Activated naive CD8-positive, alpha-beta T cell treated with anti-CD3 and anti-CD28 coated beads, Interleukin-2, amount 50 U/mL, for 24 hours (primary cell): ENCODE results near the gene FSD1L.

Experiments
- ATAC-seq: fragments of 150-1000 bp; cut with Tn5 transposase; one replicate; pipeline ENCODE4 v1.10.0; 2021
- DNase-seq: peaks from one replicate; pipeline ENCODE4 v3.0.0; 2021
- H3K27ac Mint-ChIP-seq: one replicate; pipeline ENCODE4 v1.8.0; 2021; ENCODE audit warnings: mild to moderate bottlenecking, mixed read lengths
- H3K27me3 Mint-ChIP-seq: one replicate; pipeline ENCODE4 v1.8.0; 2021; ENCODE audit warnings: mixed read lengths
- H3K36me3 Mint-ChIP-seq: one replicate; pipeline ENCODE4 v1.8.0; 2021; ENCODE audit warnings: low read depth, mixed read lengths
- H3K4me1 Mint-ChIP-seq: one replicate; pipeline ENCODE4 v1.8.0; 2021; ENCODE audit warnings: mixed read lengths
- H3K4me3 Mint-ChIP-seq: one replicate; pipeline ENCODE4 v1.8.0; 2021; ENCODE audit warnings: mild to moderate bottlenecking, moderate library complexity, mixed read lengths
- H3K9me3 Mint-ChIP-seq: one replicate; pipeline ENCODE4 v1.8.0; 2021; ENCODE audit warnings: mixed read lengths

FSD1L gene

GRCh38 chr9:105447386-105447813 is 434 bp upstream of the FSD1L start:
- Mint-ChIP-seq H3K4me3 (peak overlapping the region; percentile 82), H3K36me3 (no peaks in the 10 kb centered on the region), H3K4me1 (peaks cover 14% of the 10 kb centered on the region), H3K27ac (peak overlapping the region; percentile 31), H3K27me3 (peaks cover 7% of the 10 kb centered on the region), H3K9me3 (no peaks in the 10 kb centered on the region)
- ATAC-seq, result no peak
- no peak for DNase-seq

- Mint-ChIP-seq H3K27ac (no peak overlapping the region), H3K27me3 (peaks cover 7% of the 10 kb centered on the region), H3K36me3 (no peaks in the 10 kb centered on the region), H3K4me3 (peak overlapping the region; percentile 82), H3K9me3 (no peaks in the 10 kb centered on the region), H3K4me1 (peaks cover 14% of the 10 kb centered on the region)
- ATAC-seq (no peak), DNase-seq (no peak)
Measured at GRCh38 chr9:105449081-105449480, 1.2 kb downstream of the FSD1L start.

DNA sequence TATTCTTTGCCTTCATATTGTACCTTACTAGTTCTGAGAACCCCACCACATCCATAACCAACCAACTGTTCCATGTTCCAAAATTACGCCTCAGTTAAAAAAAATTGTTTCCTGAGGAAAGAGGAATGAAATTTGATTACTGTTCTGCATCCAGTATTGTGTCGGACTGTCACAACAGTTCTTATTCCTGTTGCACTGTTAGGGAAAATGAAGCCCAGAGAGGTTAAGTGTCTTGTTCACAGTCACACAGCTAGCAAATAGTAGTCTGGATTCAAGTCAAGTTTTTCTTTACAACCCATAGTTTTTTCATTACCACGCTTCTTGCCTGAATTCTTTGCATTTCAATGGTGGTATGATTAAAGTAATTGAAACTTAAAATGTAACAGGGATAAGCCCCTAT is 4.4 kb downstream of the FSD1L start:
- H3K4me1 Mint-ChIP-seq, result peaks cover 14% of the 10 kb centered on the region
- no peaks in the 10 kb centered on the region for H3K9me3 Mint-ChIP-seq
- ATAC-seq (no peak), DNase-seq (no peak)
- H3K27me3 Mint-ChIP-seq, result peaks cover 7% of the 10 kb centered on the region
- no peak overlapping the region for H3K27ac Mint-ChIP-seq
- no peak overlapping the region for H3K4me3 Mint-ChIP-seq
- no peaks in the 10 kb centered on the region for H3K36me3 Mint-ChIP-seq

DNA sequence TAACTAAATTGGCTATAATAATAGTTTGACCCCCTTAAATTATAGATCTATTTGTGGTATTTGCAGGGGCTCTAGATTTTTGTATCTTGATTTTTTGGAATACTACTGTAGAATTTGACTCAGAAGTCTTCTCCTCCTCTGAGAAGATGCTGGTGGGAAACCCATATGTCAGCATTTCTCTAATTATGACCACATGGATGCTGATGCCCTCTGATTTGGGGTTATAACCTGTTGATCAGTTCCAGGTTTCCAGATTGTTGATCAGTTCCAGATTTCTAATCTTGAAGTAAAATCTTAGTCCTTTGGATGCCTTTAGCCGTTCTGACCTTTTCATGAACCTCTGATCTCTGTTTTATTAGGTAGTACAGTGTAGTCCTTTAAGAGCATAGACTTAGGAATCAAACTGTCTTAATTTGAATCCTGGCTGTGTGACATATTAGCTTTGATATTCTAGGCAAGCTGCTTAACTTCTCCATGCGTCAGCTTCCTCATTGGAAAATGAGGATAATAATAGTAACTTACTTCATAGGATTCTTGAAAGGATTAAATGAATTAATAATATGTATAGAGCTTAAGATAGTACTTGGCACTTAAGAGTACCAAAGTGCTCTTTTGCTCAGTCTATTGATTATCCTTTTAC is 8.1 kb downstream of the FSD1L start:
- no peaks in the 10 kb centered on the region for H3K27me3 Mint-ChIP-seq
- no peak overlapping the region for H3K27ac Mint-ChIP-seq
- H3K4me3 Mint-ChIP-seq, result no peak overlapping the region
- no peak for DNase-seq
- H3K9me3 Mint-ChIP-seq, result no peaks in the 10 kb centered on the region
- no peaks in the 10 kb centered on the region for H3K4me1 Mint-ChIP-seq
- peaks cover 4% of the 10 kb centered on the region for H3K36me3 Mint-ChIP-seq
- no peak for ATAC-seq

DNA sequence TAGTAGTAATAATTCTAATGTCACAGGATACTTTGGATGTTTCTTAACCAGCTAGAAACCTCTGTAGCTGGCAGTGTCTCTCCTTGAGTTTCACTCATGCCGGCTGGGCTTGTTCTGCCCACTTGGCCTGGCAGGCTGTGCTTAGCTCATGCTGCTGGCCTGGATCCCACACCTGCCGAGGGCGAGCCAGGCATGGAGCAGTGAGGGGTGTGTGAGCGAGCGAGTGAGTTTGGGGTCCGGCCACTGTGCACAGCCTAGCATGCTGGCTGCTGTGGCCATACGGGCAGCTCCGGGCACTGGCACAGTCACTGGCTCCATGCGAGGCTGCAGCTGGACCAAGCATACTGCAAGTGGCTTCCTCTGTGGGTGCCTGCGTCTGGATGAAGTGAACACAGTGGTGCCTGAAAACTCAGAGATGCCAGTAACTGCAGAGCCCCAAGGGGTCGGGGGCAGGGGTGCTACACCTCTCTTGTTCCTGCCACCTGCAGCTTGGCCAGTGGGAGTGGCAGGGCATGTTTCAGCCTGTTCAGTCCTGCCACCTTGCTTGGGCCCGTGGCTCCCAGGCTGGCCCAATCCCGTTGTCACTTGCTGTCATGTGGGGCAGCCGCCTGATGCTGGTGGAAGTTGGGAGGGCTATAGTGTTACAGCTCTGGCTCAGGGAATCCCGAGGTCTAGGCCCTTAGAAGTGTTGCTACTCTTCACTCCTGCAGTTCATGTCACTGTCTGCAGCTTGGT is 9.9 kb downstream of the FSD1L start:
- no peak overlapping the region for H3K4me3 Mint-ChIP-seq
- ATAC-seq (no peak), DNase-seq (no peak)
- no peaks in the 10 kb centered on the region for H3K27me3 Mint-ChIP-seq
- no peaks in the 10 kb centered on the region for H3K9me3 Mint-ChIP-seq
- H3K27ac Mint-ChIP-seq, result no peak overlapping the region
- H3K4me1 Mint-ChIP-seq, result no peaks in the 10 kb centered on the region
- peaks cover 4% of the 10 kb centered on the region for H3K36me3 Mint-ChIP-seq

- Mint-ChIP-seq H3K4me3 (no peak overlapping the region), H3K27ac (no peak overlapping the region), H3K4me1 (no peaks in the 10 kb centered on the region), H3K9me3 (no peaks in the 10 kb centered on the region), H3K27me3 (no peaks in the 10 kb centered on the region), H3K36me3 (peaks cover 4% of the 10 kb centered on the region)
- ATAC-seq, result no peak
- no peak for DNase-seq
Measured at GRCh38 chr9:105458404-105458803, 10.6 kb downstream of the FSD1L start.

DNA sequence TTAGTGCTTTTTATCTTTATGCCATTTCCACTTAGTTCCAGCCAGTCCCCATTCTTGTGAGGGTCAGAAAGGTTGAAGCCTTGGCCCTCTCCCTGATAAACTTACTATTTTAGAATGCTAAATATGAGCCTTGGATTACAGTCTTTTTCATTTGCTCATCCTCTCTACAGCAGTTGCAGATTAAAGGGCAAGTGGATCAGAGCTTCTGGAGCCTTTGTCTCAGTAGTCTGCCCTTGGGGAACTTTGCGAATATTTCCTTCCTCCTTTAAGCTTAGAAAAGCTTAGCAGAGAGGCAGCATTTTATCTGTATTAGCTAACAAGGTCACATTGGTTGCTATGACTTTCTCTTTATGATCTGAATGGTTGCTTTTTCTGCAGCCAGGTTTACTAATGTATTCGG is 11.5 kb downstream of the FSD1L start:
- no peak for DNase-seq
- no peaks in the 10 kb centered on the region for H3K27me3 Mint-ChIP-seq
- no peak overlapping the region for H3K4me3 Mint-ChIP-seq
- ATAC-seq, result no peak
- peaks cover 4% of the 10 kb centered on the region for H3K36me3 Mint-ChIP-seq
- H3K9me3 Mint-ChIP-seq, result no peaks in the 10 kb centered on the region
- no peak overlapping the region for H3K27ac Mint-ChIP-seq
- H3K4me1 Mint-ChIP-seq, result no peaks in the 10 kb centered on the region

DNA sequence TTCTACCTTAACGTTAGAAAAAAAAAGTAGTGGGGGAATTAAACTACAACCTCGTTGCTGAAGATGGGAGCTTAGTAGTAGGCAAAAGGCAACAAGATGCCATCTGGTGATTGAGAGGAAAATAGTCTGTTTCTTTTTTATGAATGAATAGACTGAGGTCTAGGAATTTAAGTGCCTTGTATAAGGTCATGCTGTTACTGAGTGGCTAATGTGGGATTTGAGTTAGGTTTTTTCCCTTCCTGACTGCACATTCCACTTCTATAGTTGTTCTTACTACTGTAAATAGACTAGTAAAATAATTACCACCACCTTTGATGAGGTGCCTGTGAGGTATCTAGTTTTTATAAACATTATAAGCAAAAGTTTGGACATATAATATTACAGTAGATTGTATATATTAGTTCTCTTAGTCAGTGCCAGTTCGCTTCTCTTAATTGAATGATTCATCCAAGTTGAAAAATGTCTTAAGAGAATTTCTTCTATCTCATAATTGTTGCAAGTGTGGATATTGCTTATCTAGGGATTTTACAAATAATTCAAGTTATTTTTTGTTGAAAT is 19.1 kb downstream of the FSD1L start:
- Mint-ChIP-seq H3K27me3 (no peaks in the 10 kb centered on the region), H3K4me1 (no peaks in the 10 kb centered on the region), H3K9me3 (no peaks in the 10 kb centered on the region), H3K27ac (no peak overlapping the region), H3K4me3 (no peak overlapping the region), H3K36me3 (peaks cover 12% of the 10 kb centered on the region)
- DNase-seq (no peak), ATAC-seq (no peak)

DNA sequence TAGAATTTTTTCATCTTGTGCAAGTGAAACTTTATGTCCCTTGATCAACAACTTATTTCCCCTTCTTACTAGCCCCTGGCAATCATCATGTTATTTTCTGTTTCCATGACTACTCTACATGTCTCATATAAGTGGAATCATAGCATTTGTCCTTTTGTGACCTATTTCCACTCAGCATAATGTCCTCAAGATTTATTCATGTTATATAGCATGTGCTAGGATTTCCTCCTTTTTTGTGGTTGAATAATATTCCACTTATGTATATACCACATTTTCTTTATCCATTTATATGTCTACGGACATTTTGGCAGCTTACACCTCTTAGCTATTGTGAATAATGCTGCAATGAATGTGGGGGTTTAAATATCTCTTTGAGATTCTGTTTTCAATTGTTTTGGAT is 21.0 kb downstream of the FSD1L start:
- Mint-ChIP-seq H3K27me3 (no peaks in the 10 kb centered on the region), H3K4me1 (no peaks in the 10 kb centered on the region), H3K27ac (no peak overlapping the region), H3K36me3 (peaks cover 12% of the 10 kb centered on the region), H3K9me3 (no peaks in the 10 kb centered on the region), H3K4me3 (no peak overlapping the region)
- ATAC-seq (no peak), DNase-seq (no peak)

- Mint-ChIP-seq H3K4me3 (no peak overlapping the region), H3K9me3 (no peaks in the 10 kb centered on the region), H3K27ac (no peak overlapping the region), H3K27me3 (peaks cover 2% of the 10 kb centered on the region), H3K4me1 (no peaks in the 10 kb centered on the region), H3K36me3 (peaks cover 8% of the 10 kb centered on the region)
- no peak for DNase-seq
- ATAC-seq, result no peak
Measured at GRCh38 chr9:105473221-105473620, 25.4 kb downstream of the FSD1L start.

GRCh38 chr9:105475302-105475701 is 27.5 kb downstream of the FSD1L start:
- no peak overlapping the region for H3K27ac Mint-ChIP-seq
- H3K36me3 Mint-ChIP-seq, result no peaks in the 10 kb centered on the region
- no peaks in the 10 kb centered on the region for H3K4me1 Mint-ChIP-seq
- peaks cover 2% of the 10 kb centered on the region for H3K27me3 Mint-ChIP-seq
- H3K4me3 Mint-ChIP-seq, result no peak overlapping the region
- no peak for DNase-seq
- H3K9me3 Mint-ChIP-seq, result no peaks in the 10 kb centered on the region
- peak; percentile 36 for ATAC-seq

DNA sequence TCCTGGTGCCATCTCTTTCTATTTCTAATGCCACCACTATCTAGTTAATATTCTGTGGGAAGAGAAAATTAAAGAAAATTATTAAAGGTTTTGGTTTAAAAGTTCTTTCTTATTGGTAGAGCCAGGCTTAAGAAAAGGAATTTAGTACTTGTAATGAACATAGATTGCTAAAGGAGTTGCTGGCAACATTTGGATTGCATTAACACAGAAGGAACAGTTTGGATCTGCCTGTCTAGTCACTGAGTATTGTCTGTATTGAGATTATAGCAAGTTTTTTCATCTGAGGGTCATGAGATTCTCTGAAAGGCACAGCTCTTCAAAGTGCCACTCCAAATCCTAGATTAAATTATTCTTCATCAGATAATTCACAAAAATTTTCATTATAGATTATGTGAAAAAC is 32.0 kb downstream of the FSD1L start:
- ATAC-seq (no peak), DNase-seq (no peak)
- no peaks in the 10 kb centered on the region for H3K36me3 Mint-ChIP-seq
- no peaks in the 10 kb centered on the region for H3K9me3 Mint-ChIP-seq
- H3K27me3 Mint-ChIP-seq, result peaks cover 2% of the 10 kb centered on the region
- H3K4me3 Mint-ChIP-seq, result no peak overlapping the region
- no peaks in the 10 kb centered on the region for H3K4me1 Mint-ChIP-seq
- H3K27ac Mint-ChIP-seq, result no peak overlapping the region

DNA sequence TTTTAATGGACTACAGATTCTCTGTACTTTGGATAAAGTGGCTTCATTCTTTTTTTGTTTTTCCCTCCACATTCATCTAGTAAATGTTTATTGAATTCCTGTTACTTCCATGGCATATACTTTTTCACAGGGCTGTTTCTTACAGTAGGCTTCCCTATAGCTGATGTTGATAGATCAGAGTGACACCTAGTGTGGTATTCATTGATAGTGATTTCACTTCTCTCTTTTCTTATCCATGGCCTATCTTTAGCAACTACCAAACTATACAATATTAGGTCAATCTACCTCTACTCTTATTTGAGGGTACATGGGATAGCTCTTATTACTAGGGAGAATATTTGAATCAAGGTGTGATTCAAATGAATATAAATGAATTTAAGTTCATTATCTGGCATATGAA is 35.8 kb downstream of the FSD1L start:
- Mint-ChIP-seq H3K27ac (no peak overlapping the region), H3K4me3 (no peak overlapping the region), H3K36me3 (no peaks in the 10 kb centered on the region), H3K9me3 (no peaks in the 10 kb centered on the region), H3K27me3 (no peaks in the 10 kb centered on the region), H3K4me1 (no peaks in the 10 kb centered on the region)
- ATAC-seq (no peak), DNase-seq (no peak)

DNA sequence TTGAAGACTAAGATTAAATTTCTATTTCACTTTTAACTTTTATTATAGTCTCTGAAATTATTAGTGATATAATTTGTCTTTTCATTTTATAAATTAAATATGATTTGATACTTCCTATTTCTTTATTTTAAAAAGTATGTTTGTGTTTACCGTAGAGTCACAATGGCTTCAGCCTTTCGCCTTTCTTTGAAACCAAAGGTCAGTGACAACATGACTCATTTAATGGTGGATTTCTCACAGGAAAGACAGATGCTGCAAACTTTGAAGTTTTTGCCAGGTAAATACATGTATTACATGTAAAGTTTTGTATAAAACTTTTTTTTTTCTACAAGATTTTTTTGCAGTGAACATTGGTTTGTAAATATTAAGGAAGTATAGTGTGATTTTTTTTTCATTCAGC is 36.4 kb downstream of the FSD1L start:
- no peak overlapping the region for H3K27ac Mint-ChIP-seq
- ATAC-seq, result no peak
- H3K4me1 Mint-ChIP-seq, result no peaks in the 10 kb centered on the region
- DNase-seq, result no peak
- no peak overlapping the region for H3K4me3 Mint-ChIP-seq
- H3K27me3 Mint-ChIP-seq, result no peaks in the 10 kb centered on the region
- no peaks in the 10 kb centered on the region for H3K9me3 Mint-ChIP-seq
- H3K36me3 Mint-ChIP-seq, result no peaks in the 10 kb centered on the region

- no peak for DNase-seq
- no peaks in the 10 kb centered on the region for H3K9me3 Mint-ChIP-seq
- H3K4me1 Mint-ChIP-seq, result no peaks in the 10 kb centered on the region
- no peaks in the 10 kb centered on the region for H3K36me3 Mint-ChIP-seq
- ATAC-seq, result no peak
- no peak overlapping the region for H3K27ac Mint-ChIP-seq
- H3K27me3 Mint-ChIP-seq, result no peaks in the 10 kb centered on the region
- no peak overlapping the region for H3K4me3 Mint-ChIP-seq
Measured at GRCh38 chr9:105485131-105485530, 37.3 kb downstream of the FSD1L start.
